ENCODE results near the gene PPP1CC. TPM values are rescaled to one million over a fixed set of nuclear protein-coding genes. Genes with fewer than 3 reads are reported as not detected.

PPP1CC gene
- total RNA-seq, 4 donors from 2014 or later: 92.2 to 120 (median 101) TPM

GRCh38 chr12:110760204-110760609 is 17.5 kb upstream of the PPP1CC start:
- H3K4me3 ChIP-seq: no peak overlapping the region
- WGBS: 84% methylated on average over 4 of the region's 4 CpGs
- H3K27ac ChIP-seq (replicated peaks in 1 of 4): no peak overlapping the region
- intact Hi-C loops (cut with DNase I): no loop called here
- no peaks in the 10 kb centered on the region for H3K27me3 ChIP-seq
- H3K9me3 ChIP-seq: no peaks in the 10 kb centered on the region
- peaks cover 0 to 10% (median 0%) of the 10 kb centered on the region in 4 donors for H3K4me1 ChIP-seq
- no peak for DNase-seq (ENCODE audit: extremely low spot score)
- H3K36me3 ChIP-seq: no peaks in the 10 kb centered on the region
- TF ChIP-seq EP300 (IDR thresholded peaks at IDR 0.05) (no peak), CTCF (IDR thresholded peaks at IDR 0.05) (no peak), POLR2A (IDR thresholded peaks at IDR 0.05; ENCODE audit: low read depth) (no peak), POLR2AphosphoS5 (IDR thresholded peaks at IDR 0.05) (no peak)

- no peak for TF ChIP-seq CTCF (IDR thresholded peaks at IDR 0.05)
- no peak for TF ChIP-seq POLR2AphosphoS5 (IDR thresholded peaks at IDR 0.05)
- no peak for TF ChIP-seq POLR2A (IDR thresholded peaks at IDR 0.05; ENCODE audit: low read depth)
- no peak for TF ChIP-seq EP300 (IDR thresholded peaks at IDR 0.05)
- no peak for DNase-seq (ENCODE audit: extremely low spot score)
- intact Hi-C loops (cut with DNase I): loop anchor here (10.0 kb wide), 1 partner anchor 56 kb away; no protein-coding TSS in a partner anchor
Measured at GRCh38 chr12:110758922-110759321, 16.2 kb upstream of the PPP1CC start.

GRCh38 chr12:110756611-110757010 is 13.9 kb upstream of the PPP1CC start:
- intact Hi-C loops (cut with DNase I): loop anchor here (10.0 kb wide), 1 partner anchor 58 kb away; no protein-coding TSS in a partner anchor
- Histone ChIP-seq H3K9me3 (no peaks in the 10 kb centered on the region), H3K27ac (replicated peaks in 1 of 4) (no peak overlapping the region), H3K4me3 (no peak overlapping the region), H3K4me1 (peaks cover 0 to 9% (median 7%) of the 10 kb centered on the region in 4 donors), H3K36me3 (no peaks in the 10 kb centered on the region), H3K27me3 (no peaks in the 10 kb centered on the region)
- no peak for DNase-seq (ENCODE audit: extremely low spot score)
- TF ChIP-seq POLR2A (IDR thresholded peaks at IDR 0.05; ENCODE audit: low read depth): no peak
- TF ChIP-seq POLR2AphosphoS5 (IDR thresholded peaks at IDR 0.05): no peak
- no peak for TF ChIP-seq CTCF (IDR thresholded peaks at IDR 0.05)
- no peak for TF ChIP-seq EP300 (IDR thresholded peaks at IDR 0.05)
- 95% methylated on average over 1 of the region's 1 CpG for WGBS

More at GRCh38 chr12:110758922-110759321, 16.2 kb upstream of the PPP1CC start:
- Histone ChIP-seq H3K9me3 (no peaks in the 10 kb centered on the region), H3K36me3 (no peaks in the 10 kb centered on the region), H3K27ac (replicated peaks in 1 of 4) (no peak overlapping the region), H3K27me3 (no peaks in the 10 kb centered on the region), H3K4me1 (peaks cover 0 to 17% (median 8%) of the 10 kb centered on the region in 4 donors), H3K4me3 (no peak overlapping the region)
- WGBS: 91% methylated on average over 6 of the region's 6 CpGs

GRCh38 chr12:110754101-110754793 is 11.6 kb upstream of the PPP1CC start:
- no peak for DNase-seq (ENCODE audit: extremely low spot score)
- 74% methylated on average over 3 of the region's 3 CpGs for WGBS
- peaks cover 0 to 9% (median 7%) of the 10 kb centered on the region in 4 donors for H3K4me1 ChIP-seq
- no peak for TF ChIP-seq EP300 (IDR thresholded peaks at IDR 0.05)
- TF ChIP-seq CTCF (IDR thresholded peaks at IDR 0.05): no peak
- no peak for TF ChIP-seq POLR2A (IDR thresholded peaks at IDR 0.05; ENCODE audit: low read depth)
- TF ChIP-seq POLR2AphosphoS5 (IDR thresholded peaks at IDR 0.05): no peak
- intact Hi-C loops (cut with DNase I): loop anchor here (10.0 kb wide), 1 partner anchor 61 kb away; no protein-coding TSS in a partner anchor
- H3K9me3 ChIP-seq: no peaks in the 10 kb centered on the region
- no peaks in the 10 kb centered on the region for H3K27me3 ChIP-seq
- no peaks in the 10 kb centered on the region for H3K36me3 ChIP-seq
- no peak overlapping the region for H3K4me3 ChIP-seq
- no peak overlapping the region for H3K27ac ChIP-seq (replicated peaks in 1 of 4)
